ENCODE measurements around the gene NCAPG2.
"Not testable (repeated sequence)": the region's sequence is repeated elsewhere in the genome, so short reads cannot be mapped to it uniquely, and the experiment has no call there.

The NCAPG2 gene

DNA sequence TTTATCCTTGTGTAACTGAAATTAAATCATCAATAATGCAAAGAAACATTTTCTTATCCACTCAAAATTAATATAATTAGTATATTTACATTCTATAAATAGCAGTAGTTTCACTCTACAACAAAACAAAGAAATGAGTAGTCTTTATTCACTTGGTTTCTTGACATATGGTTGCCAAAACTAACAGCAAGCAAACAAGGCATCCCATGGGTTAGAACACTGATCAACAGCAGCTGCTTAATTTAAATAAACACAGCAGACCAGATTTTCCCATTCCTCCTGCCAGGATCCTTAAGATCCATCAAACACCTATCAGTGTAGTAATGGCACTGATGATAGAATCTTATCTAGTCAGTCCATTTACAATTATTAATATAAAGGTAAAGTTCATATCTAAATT is 22.1 kb downstream of the NCAPG2 start:
- no peak overlapping the region for H3K9ac ChIP-seq (ENCODE audit: low read length in 5 of 5)
- peaks cover 8 to 25% (median 15%) of the 10 kb centered on the region in 5 donors for H3K36me3 ChIP-seq (ENCODE audit: control insufficient read depth in 5 of 5, insufficient read depth in 5 of 5, low read length in 5 of 5)
- H3K4me3 ChIP-seq (ENCODE audit: low read depth in 1 of 5, low read length in 5 of 5), result no peak overlapping the region
- no peaks in the 10 kb centered on the region for H3K4me1 ChIP-seq (ENCODE audit: control insufficient read depth in 5 of 5, insufficient read depth in 5 of 5, low read length in 5 of 5)
- H3K27ac ChIP-seq (ENCODE audit: low read depth, low read length), result no peak overlapping the region
- no peaks in the 10 kb centered on the region for H3K27me3 ChIP-seq (ENCODE audit: control insufficient read depth in 5 of 5, insufficient read depth in 4 of 5, low read length in 5 of 5)
- no peaks in the 10 kb centered on the region for H3K9me3 ChIP-seq (ENCODE audit: control insufficient read depth in 5 of 5, low read length in 5 of 5)

DNA sequence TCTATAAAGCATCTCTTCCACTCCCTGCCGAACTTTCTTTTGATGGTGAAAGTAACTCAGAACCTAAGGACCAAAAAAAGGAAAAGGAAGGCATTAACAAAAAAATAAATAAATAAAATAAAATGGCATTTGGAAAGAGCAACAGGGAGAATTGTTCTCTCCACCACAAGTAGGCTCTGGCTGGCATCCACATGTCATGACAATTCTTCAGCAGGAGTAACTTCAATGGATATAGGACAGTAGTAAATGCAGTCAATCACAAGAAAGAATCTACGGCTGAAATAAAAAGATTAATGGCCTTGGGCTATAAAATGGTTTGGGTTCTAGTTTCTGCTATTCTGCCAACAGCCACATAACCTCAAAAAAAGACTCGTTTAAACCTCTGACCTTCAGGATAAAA is 23.9 kb downstream of the NCAPG2 start:
- Histone ChIP-seq H3K4me3 (ENCODE audit: low read depth in 1 of 5, low read length in 5 of 5) (no peak overlapping the region), H3K27ac (ENCODE audit: low read depth, low read length) (no peak overlapping the region)

DNA sequence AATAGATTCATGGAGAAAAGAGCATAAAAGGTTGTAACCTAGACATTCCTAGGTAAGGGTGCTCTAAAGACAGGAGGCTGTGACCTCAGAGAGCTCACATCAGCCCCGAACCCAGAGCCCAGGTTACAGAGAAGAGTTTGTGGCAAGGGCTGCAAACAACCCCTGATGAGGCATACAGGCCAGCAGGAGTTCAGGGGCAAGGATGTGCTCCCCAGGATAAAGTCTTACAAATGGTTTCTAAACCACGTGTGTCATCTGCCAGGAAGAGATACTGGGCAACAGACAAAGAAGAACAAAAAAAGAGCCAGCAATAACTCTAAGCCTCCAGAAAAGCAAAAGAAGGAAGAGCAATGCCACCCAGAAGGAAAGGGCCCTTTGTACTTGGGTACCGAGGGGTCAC is 27.7 kb downstream of the NCAPG2 start:
- Histone ChIP-seq H3K36me3 (ENCODE audit: control insufficient read depth in 5 of 5, insufficient read depth in 5 of 5, low read length in 5 of 5) (peaks cover 5 to 42% (median 13%) of the 10 kb centered on the region in 5 donors), H3K27ac (ENCODE audit: low read depth, low read length) (no peak overlapping the region), H3K4me3 (ENCODE audit: low read depth in 1 of 5, low read length in 5 of 5) (no peak overlapping the region), H3K9me3 (ENCODE audit: control insufficient read depth in 5 of 5, low read length in 5 of 5) (no peaks in the 10 kb centered on the region), H3K27me3 (ENCODE audit: control insufficient read depth in 5 of 5, insufficient read depth in 4 of 5, low read length in 5 of 5) (no peaks in the 10 kb centered on the region), H3K4me1 (ENCODE audit: control insufficient read depth in 5 of 5, insufficient read depth in 5 of 5, low read length in 5 of 5) (no peaks in the 10 kb centered on the region), H3K9ac (ENCODE audit: low read length in 5 of 5) (no peak overlapping the region)

More for the DNA sequence above, 23.9 kb downstream of the NCAPG2 start:
- H3K9me3 ChIP-seq (ENCODE audit: control insufficient read depth in 5 of 5, low read length in 5 of 5), result no peaks in the 10 kb centered on the region
- H3K9ac ChIP-seq (ENCODE audit: low read length in 5 of 5), result no peak overlapping the region
- H3K27me3 ChIP-seq (ENCODE audit: control insufficient read depth in 5 of 5, insufficient read depth in 4 of 5, low read length in 5 of 5), result no peaks in the 10 kb centered on the region
- H3K36me3 ChIP-seq (ENCODE audit: control insufficient read depth in 5 of 5, insufficient read depth in 5 of 5, low read length in 5 of 5), result peaks cover 5 to 23% (median 12%) of the 10 kb centered on the region in 5 donors
- H3K4me1 ChIP-seq (ENCODE audit: control insufficient read depth in 5 of 5, insufficient read depth in 5 of 5, low read length in 5 of 5), result no peaks in the 10 kb centered on the region

DNA sequence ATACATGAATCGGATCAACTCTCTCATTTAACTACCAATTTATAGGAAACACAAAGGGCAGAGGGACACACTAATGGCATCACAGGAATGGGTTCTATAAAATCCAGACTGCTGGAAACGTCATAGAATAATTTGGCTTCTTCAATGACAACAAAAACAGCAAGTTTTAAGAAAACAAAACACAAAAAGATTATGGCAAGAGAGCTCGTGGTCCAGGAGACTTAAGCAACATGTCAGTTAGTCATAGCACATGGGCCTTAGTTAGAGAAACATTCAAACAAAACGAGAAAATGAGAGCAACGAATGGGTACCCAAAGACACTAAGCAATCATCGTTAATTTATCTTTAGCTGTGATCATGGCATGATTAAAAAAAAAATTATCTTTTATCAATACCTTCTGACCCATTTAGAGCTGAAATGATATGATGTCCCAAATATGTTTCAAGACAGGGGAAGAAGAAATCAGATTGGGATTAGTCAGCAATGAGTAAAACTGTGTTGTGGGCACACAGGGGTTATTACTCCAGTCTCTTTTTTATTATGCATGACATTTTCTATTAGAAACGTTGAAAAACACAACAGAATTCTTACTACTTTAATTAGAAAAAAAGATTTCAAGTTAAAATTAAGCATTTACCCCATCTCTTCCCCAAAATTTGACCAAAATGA is 28.3 kb downstream of the NCAPG2 start:
- H3K9ac ChIP-seq (ENCODE audit: low read length in 5 of 5), result no peak overlapping the region
- no peak overlapping the region for H3K4me3 ChIP-seq (ENCODE audit: low read depth in 1 of 5, low read length in 5 of 5)
- H3K27ac ChIP-seq (ENCODE audit: low read depth, low read length), result no peak overlapping the region
- no peaks in the 10 kb centered on the region for H3K4me1 ChIP-seq (ENCODE audit: control insufficient read depth in 5 of 5, insufficient read depth in 5 of 5, low read length in 5 of 5)
- no peaks in the 10 kb centered on the region for H3K27me3 ChIP-seq (ENCODE audit: control insufficient read depth in 5 of 5, insufficient read depth in 4 of 5, low read length in 5 of 5)
- no peaks in the 10 kb centered on the region for H3K9me3 ChIP-seq (ENCODE audit: control insufficient read depth in 5 of 5, low read length in 5 of 5)
- H3K36me3 ChIP-seq (ENCODE audit: control insufficient read depth in 5 of 5, insufficient read depth in 5 of 5, low read length in 5 of 5), result peaks cover 5 to 42% (median 13%) of the 10 kb centered on the region in 5 donors

DNA sequence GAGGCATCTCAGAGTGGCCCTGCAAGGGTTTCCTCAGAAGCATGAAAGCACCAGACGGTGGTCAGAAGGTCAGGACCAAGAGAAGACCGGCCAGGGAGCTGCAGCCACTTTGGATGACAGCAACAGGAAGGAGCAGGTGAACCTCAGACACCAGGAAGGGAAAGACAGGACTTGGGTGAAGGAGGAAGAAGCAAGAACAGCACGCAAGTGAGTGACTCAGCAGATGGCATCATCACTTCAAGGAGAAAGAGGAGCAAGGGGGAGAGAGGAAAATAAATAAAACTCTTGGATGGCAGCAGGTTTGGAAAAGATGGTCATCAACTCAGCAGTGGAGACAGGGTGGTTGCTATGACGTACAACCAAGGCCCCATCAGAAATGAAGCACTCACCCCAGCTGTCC is 31.6 kb downstream of the NCAPG2 start:
- H3K9ac ChIP-seq (ENCODE audit: low read length in 5 of 5), result no peak overlapping the region
- peaks cover 0 to 28% (median 3%) of the 10 kb centered on the region in 5 donors for H3K36me3 ChIP-seq (ENCODE audit: control insufficient read depth in 5 of 5, insufficient read depth in 5 of 5, low read length in 5 of 5)
- H3K4me3 ChIP-seq (ENCODE audit: low read depth in 1 of 5, low read length in 5 of 5), result no peak overlapping the region

DNA sequence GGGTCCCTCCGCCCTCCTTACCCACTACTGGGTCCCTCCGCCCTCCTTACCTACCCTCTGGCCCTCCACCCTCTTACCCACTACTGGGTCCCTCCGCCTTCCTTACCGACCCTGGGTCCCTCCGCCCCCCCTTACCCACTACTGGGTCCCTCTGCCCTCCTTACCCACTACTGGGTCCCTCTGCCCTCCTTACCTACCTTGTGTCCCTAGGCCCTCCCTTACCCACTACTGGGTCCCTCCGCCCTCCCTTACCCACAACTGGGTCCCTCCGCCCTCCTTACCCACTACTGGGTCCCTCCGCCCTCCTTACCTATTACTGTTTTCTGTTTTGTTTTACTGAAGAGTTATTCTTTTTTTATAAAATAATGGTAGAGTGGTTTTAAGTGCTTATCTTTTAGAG is 36.5 kb downstream of the NCAPG2 start:
- not testable (repeated sequence) for H3K27ac ChIP-seq (ENCODE audit: low read depth, low read length); H3K4me3 ChIP-seq (ENCODE audit: low read depth in 1 of 5, low read length in 5 of 5); H3K4me1 ChIP-seq (ENCODE audit: control insufficient read depth in 5 of 5, insufficient read depth in 5 of 5, low read length in 5 of 5); H3K9ac ChIP-seq (ENCODE audit: low read length in 5 of 5); H3K9me3 ChIP-seq (ENCODE audit: control insufficient read depth in 5 of 5, low read length in 5 of 5); H3K27me3 ChIP-seq (ENCODE audit: control insufficient read depth in 5 of 5, insufficient read depth in 4 of 5, low read length in 5 of 5)
- peaks cover 3 to 19% (median 14%) of the 10 kb centered on the region in 5 donors for H3K36me3 ChIP-seq (ENCODE audit: control insufficient read depth in 5 of 5, insufficient read depth in 5 of 5, low read length in 5 of 5)

More for the DNA sequence above, 31.6 kb downstream of the NCAPG2 start:
- Histone ChIP-seq H3K27ac (ENCODE audit: low read depth, low read length) (no peak overlapping the region), H3K4me1 (ENCODE audit: control insufficient read depth in 5 of 5, insufficient read depth in 5 of 5, low read length in 5 of 5) (no peaks in the 10 kb centered on the region), H3K9me3 (ENCODE audit: control insufficient read depth in 5 of 5, low read length in 5 of 5) (no peaks in the 10 kb centered on the region), H3K27me3 (ENCODE audit: control insufficient read depth in 5 of 5, insufficient read depth in 4 of 5, low read length in 5 of 5) (no peaks in the 10 kb centered on the region)

DNA sequence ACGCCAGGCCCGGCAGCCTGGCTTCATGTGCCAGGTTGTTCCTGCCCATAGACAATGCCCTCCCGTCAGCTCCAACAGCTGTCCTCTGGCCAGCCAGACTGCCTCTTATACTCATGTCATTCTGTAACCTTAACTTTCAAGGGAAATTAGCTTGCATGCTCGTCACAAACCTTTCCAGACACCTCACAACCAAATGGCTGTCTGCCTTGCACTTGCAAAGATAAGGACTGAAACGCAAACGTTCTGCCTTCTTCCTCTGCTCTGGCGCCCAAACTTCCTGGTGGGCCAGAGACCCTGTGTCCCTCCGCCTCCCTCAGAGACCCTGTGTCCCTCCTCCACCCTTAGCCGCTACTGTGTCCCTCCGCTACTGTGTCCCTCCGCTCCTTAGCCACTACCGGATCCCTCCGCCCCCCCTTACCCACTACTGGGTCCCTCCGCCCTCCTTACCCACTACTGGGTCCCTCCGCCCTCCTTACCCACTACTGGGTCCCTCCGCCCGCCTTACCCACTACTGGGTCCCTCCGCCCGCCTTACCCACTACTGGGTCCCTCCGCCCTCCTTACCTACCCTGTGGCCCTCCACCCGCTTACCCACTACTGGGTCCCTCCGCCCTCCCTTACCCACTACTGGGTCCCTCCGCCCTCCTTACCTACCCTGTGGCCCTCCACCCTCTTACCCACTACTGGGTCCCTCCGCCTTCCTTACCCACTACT is 37.5 kb downstream of the NCAPG2 start:
- H3K9me3 ChIP-seq (ENCODE audit: control insufficient read depth in 5 of 5, low read length in 5 of 5); H3K27me3 ChIP-seq (ENCODE audit: control insufficient read depth in 5 of 5, insufficient read depth in 4 of 5, low read length in 5 of 5); H3K9ac ChIP-seq (ENCODE audit: low read length in 5 of 5); H3K27ac ChIP-seq (ENCODE audit: low read depth, low read length); H3K4me3 ChIP-seq (ENCODE audit: low read depth in 1 of 5, low read length in 5 of 5); H3K4me1 ChIP-seq (ENCODE audit: control insufficient read depth in 5 of 5, insufficient read depth in 5 of 5, low read length in 5 of 5): not testable (repeated sequence)
- H3K36me3 ChIP-seq (ENCODE audit: control insufficient read depth in 5 of 5, insufficient read depth in 5 of 5, low read length in 5 of 5), result peaks cover 5 to 24% (median 19%) of the 10 kb centered on the region in 5 donors

DNA sequence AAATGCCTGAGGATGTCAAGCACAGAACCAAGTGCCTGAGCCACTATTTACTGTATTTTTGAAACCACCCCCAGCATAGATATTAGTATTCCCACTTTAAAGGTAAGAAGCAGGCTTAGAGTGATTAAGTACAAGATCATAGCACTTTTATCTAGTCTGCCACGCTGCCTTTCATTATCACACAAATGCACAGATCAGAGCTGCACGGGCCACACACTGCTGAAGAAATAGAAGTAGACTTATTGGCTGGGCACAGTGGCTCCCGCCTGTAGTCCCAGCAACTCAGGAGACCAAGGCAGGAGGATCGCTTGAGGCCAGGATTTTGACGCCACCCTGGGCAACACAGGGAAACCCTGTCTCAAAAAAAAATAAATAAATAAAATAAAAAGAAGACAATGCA is 38.2 kb downstream of the NCAPG2 start:
- Histone ChIP-seq H3K4me3 (ENCODE audit: low read depth in 1 of 5, low read length in 5 of 5) (no peak overlapping the region), H3K36me3 (ENCODE audit: control insufficient read depth in 5 of 5, insufficient read depth in 5 of 5, low read length in 5 of 5) (peaks cover 11 to 30% (median 23%) of the 10 kb centered on the region in 5 donors), H3K4me1 (ENCODE audit: control insufficient read depth in 5 of 5, insufficient read depth in 5 of 5, low read length in 5 of 5) (no peaks in the 10 kb centered on the region), H3K27ac (ENCODE audit: low read depth, low read length) (no peak overlapping the region), H3K27me3 (ENCODE audit: control insufficient read depth in 5 of 5, insufficient read depth in 4 of 5, low read length in 5 of 5) (no peaks in the 10 kb centered on the region), H3K9me3 (ENCODE audit: control insufficient read depth in 5 of 5, low read length in 5 of 5) (no peaks in the 10 kb centered on the region), H3K9ac (ENCODE audit: low read length in 5 of 5) (no peak overlapping the region)

DNA sequence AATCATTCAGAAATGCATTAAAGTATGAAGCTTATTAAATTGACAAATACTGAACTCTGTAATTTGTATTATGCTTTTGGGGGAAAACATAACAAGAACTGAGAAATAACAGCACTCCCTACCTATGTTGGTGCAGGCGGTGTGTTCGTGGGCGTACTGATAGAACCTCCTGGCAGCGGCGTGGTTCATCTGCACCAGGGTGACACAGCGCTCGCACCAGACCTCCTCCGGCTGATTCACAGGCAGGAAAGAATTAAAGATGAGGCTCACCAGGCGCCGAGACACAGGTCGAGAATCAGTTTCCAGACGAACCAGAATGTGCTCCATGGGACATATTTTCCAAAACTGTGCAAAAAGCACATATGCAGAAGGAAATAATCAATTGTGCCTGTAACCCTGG is 40.2 kb downstream of the NCAPG2 start:
- Histone ChIP-seq H3K4me3 (ENCODE audit: low read depth in 1 of 5, low read length in 5 of 5) (no peak overlapping the region), H3K9ac (ENCODE audit: low read length in 5 of 5) (no peak overlapping the region), H3K27ac (ENCODE audit: low read depth, low read length) (no peak overlapping the region), H3K27me3 (ENCODE audit: control insufficient read depth in 5 of 5, insufficient read depth in 4 of 5, low read length in 5 of 5) (no peaks in the 10 kb centered on the region), H3K9me3 (ENCODE audit: control insufficient read depth in 5 of 5, low read length in 5 of 5) (no peaks in the 10 kb centered on the region), H3K36me3 (ENCODE audit: control insufficient read depth in 5 of 5, insufficient read depth in 5 of 5, low read length in 5 of 5) (peaks cover 15 to 25% (median 20%) of the 10 kb centered on the region in 5 donors), H3K4me1 (ENCODE audit: control insufficient read depth in 5 of 5, insufficient read depth in 5 of 5, low read length in 5 of 5) (no peaks in the 10 kb centered on the region)

DNA sequence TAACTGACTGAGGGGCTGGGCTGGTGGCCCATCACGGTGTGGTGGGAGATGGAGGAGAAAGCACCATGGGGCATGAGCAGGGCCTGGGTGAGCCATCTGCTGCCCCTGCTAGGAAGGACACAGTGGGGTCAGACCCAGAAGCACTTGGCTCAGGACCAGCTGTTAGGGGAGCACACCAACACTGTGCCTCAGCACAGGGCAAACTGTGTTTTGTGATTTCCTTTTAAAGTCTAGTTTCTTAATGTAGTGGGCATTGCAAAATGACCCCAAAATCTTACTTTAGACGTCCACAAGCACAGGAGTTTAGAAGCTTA is 41.2 kb downstream of the NCAPG2 start:
- Histone ChIP-seq H3K27ac (ENCODE audit: low read depth, low read length) (no peak overlapping the region), H3K9ac (ENCODE audit: low read length in 5 of 5) (no peak overlapping the region), H3K9me3 (ENCODE audit: control insufficient read depth in 5 of 5, low read length in 5 of 5) (no peaks in the 10 kb centered on the region), H3K36me3 (ENCODE audit: control insufficient read depth in 5 of 5, insufficient read depth in 5 of 5, low read length in 5 of 5) (peaks cover 15 to 25% (median 20%) of the 10 kb centered on the region in 5 donors), H3K4me3 (ENCODE audit: low read depth in 1 of 5, low read length in 5 of 5) (no peak overlapping the region), H3K27me3 (ENCODE audit: control insufficient read depth in 5 of 5, insufficient read depth in 4 of 5, low read length in 5 of 5) (no peaks in the 10 kb centered on the region), H3K4me1 (ENCODE audit: control insufficient read depth in 5 of 5, insufficient read depth in 5 of 5, low read length in 5 of 5) (no peaks in the 10 kb centered on the region)
